ENCODE measurements around the gene TARS2.

DNA sequence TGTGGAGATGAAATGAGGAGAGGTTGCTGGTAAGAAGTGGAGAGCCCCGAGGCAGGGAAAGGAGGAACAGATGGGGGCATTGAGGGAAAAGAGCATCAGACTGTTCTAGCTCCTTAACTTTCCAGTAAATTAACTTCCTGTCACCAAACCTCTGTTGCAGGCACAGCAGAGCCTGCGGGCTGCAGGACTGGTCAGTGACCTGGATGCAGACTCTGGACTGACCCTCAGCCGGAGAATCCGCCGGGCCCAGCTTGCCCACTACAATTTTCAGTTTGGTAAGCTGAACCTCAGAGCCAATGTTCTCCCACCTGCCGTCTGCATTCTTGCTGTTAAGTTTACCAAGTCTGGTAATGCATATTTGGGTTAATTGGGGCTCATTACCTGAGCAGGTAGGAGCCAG, 18.2 kb downstream of the TARS2 start:
- TF ChIP-seq, protein P1, sequence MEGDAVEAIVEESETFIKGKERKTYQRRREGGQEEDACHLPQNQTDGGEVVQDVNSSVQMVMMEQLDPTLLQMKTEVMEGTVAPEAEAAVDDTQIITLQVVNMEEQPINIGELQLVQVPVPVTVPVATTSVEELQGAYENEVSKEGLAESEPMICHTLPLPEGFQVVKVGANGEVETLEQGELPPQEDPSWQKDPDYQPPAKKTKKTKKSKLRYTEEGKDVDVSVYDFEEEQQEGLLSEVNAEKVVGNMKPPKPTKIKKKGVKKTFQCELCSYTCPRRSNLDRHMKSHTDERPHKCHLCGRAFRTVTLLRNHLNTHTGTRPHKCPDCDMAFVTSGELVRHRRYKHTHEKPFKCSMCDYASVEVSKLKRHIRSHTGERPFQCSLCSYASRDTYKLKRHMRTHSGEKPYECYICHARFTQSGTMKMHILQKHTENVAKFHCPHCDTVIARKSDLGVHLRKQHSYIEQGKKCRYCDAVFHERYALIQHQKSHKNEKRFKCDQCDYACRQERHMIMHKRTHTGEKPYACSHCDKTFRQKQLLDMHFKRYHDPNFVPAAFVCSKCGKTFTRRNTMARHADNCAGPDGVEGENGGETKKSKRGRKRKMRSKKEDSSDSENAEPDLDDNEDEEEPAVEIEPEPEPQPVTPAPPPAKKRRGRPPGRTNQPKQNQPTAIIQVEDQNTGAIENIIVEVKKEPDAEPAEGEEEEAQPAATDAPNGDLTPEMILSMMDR (conservative IDR thresholded peaks at IDR 0.05; ENCODE audit: low read depth, low read length), result no peak
- TF ChIP-seq POLR2A (IDR thresholded peaks at IDR 0.05; ENCODE audit: low read depth, low read length) (no peak), RAD21 (IDR thresholded peaks at IDR 0.05; ENCODE audit: low read length) (no peak), USF2 (IDR thresholded peaks at IDR 0.05; ENCODE audit: low read depth, low read length) (no peak), MAFK (IDR thresholded peaks at IDR 0.05; ENCODE audit: low read depth, low read length) (no peak), RFX5 (IDR thresholded peaks at IDR 0.05; ENCODE audit: low read depth, low read length) (no peak)

Data from IMR-90 (cell line).